IPS-NIHi11 (cell line): ENCODE results near the gene TMEM214.

ENCODE experiments used
- DNase-seq: peaks from one replicate; pipeline ENCODE4 v3.0.0; 2012; ENCODE audit warnings: mixed read lengths, low spot score

Gene TMEM214

GRCh38 chr2:27032495-27033252 lies at the start of gene TMEM214:
TMEM214 (plus strand) TSS chr2:27032965; CDS start chr2:27033016, 51 bp downstream.
- DNase-seq: peak; percentile 98

- DNase-seq: no peak
These were observed 49.0 kb upstream of the TMEM214 start for GRCh38 chr2:26983746-26984145.

GRCh38 chr2:26985807-26986206 lies 47.0 kb upstream of the TMEM214 start:
- no peak for DNase-seq

- no peak for DNase-seq
These were observed 46.2 kb upstream of the TMEM214 start for GRCh38 chr2:26986576-26986975.

- no peak for DNase-seq
These were observed 44.5 kb upstream of the TMEM214 start for GRCh38 chr2:26988058-26988860.

GRCh38 chr2:26989156-26989555 lies 43.6 kb upstream of the TMEM214 start:
- DNase-seq: no peak

- DNase-seq: no peak
These were observed 41.0 kb upstream of the TMEM214 start for GRCh38 chr2:26991717-26992116.

- DNase-seq: peak; percentile 36
These were observed 39.0 kb upstream of the TMEM214 start for GRCh38 chr2:26993768-26994167.

- DNase-seq: no peak
These were observed 37.8 kb upstream of the TMEM214 start for GRCh38 chr2:26994983-26995382.

- no peak for DNase-seq
These were observed 35.4 kb upstream of the TMEM214 start for GRCh38 chr2:26997394-26997793.

GRCh38 chr2:26998323-26998722 lies 34.4 kb upstream of the TMEM214 start:
- DNase-seq: no peak

- no peak for DNase-seq
These were observed 32.5 kb upstream of the TMEM214 start for GRCh38 chr2:27000228-27000627.

GRCh38 chr2:27000995-27001394 lies 31.8 kb upstream of the TMEM214 start:
- DNase-seq: no peak

GRCh38 chr2:27001950-27002349 lies 30.8 kb upstream of the TMEM214 start:
- no peak for DNase-seq

- no peak for DNase-seq
These were observed 29.8 kb upstream of the TMEM214 start for GRCh38 chr2:27003007-27003406.

GRCh38 chr2:27003857-27004256 lies 28.9 kb upstream of the TMEM214 start:
- DNase-seq: no peak

- DNase-seq: no peak
These were observed 26.0 kb upstream of the TMEM214 start for GRCh38 chr2:27006602-27007415.

GRCh38 chr2:27007416-27008374 lies 25.1 kb upstream of the TMEM214 start:
- no peak for DNase-seq

- no peak for DNase-seq
These were observed 24.1 kb upstream of the TMEM214 start for GRCh38 chr2:27008678-27009077.

- DNase-seq: no peak
These were observed 23.7 kb upstream of the TMEM214 start for GRCh38 chr2:27009083-27009482.

- DNase-seq: no peak
These were observed 23.0 kb upstream of the TMEM214 start for GRCh38 chr2:27009716-27010115.
